ENCODE results near the gene ZFAND2B. TPM values are rescaled to one million over a fixed set of nuclear protein-coding genes. Genes with fewer than 3 reads are reported as not detected.

ZFAND2B gene
- total and polyA plus RNA-seq, 2 experiments from 2014 or later: 16.3 to 30.0 TPM

- Histone ChIP-seq H3K4me1 (ENCODE audit: insufficient read depth) (peaks cover 17% of the 10 kb centered on the region), H3K9me2 (ENCODE audit: insufficient read depth) (no peaks in the 10 kb centered on the region), H3K27ac (ENCODE audit: low read depth) (no peak overlapping the region), H3K36me3 (ENCODE audit: insufficient read depth) (no peaks in the 10 kb centered on the region; the same call in 1 of the 2 replicates), H3K27me3 (ENCODE audit: insufficient read depth) (no peaks in the 10 kb centered on the region), H2AFZ (no peak overlapping the region), H3K4me2 (no peak overlapping the region), H3K4me3 (no peak overlapping the region), H3K79me2 (replicated peaks; ENCODE audit: insufficient read depth) (no peaks in the 10 kb centered on the region), H3F3A (replicated peaks; ENCODE audit: low read depth) (peaks cover 9% of the 10 kb centered on the region; the same call in 1 of the 2 replicates), H4K20me1 (replicated peaks; ENCODE audit: insufficient read depth) (no peaks in the 10 kb centered on the region)
- Mint-ChIP-seq H3K4me1 (peaks cover 21% of the 10 kb centered on the region), H3K27ac (peak overlapping the region; percentile 40; the same call in 1 of the 2 replicates), H3K36me3 (ENCODE audit: low read depth) (peaks cover 51% of the 10 kb centered on the region), H3K27me3 (ENCODE audit: insufficient read depth, low read depth, poor library complexity) (peaks cover 17% of the 10 kb centered on the region), H3K4me3 (peak overlapping the region; percentile 46; the same call in 1 of the 3 replicates), H3K9me3 (no peaks in the 10 kb centered on the region)
- TF ChIP-seq EZH2phosphoT487 (IDR thresholded peaks at IDR 0.05; ENCODE audit: unreplicated experiment): no peak
- no peak for TF ChIP-seq POLR2AphosphoS5 (IDR thresholded peaks at IDR 0.05; ENCODE audit: low read depth)
- no peak for TF ChIP-seq REST (IDR thresholded peaks at IDR 0.05; ENCODE audit: unreplicated experiment)
- TF ChIP-seq NANOG (IDR thresholded peaks at IDR 0.05; ENCODE audit: borderline replicate concordance): no peak
- no peak for TF ChIP-seq ZNF331 (CRISPR knock-in tag; IDR thresholded peaks at IDR 0.05; ENCODE audit: low read depth)
- no peak for TF ChIP-seq JUNB (IDR thresholded peaks at IDR 0.05; ENCODE audit: unreplicated experiment)
- TF ChIP-seq, protein P1, sequence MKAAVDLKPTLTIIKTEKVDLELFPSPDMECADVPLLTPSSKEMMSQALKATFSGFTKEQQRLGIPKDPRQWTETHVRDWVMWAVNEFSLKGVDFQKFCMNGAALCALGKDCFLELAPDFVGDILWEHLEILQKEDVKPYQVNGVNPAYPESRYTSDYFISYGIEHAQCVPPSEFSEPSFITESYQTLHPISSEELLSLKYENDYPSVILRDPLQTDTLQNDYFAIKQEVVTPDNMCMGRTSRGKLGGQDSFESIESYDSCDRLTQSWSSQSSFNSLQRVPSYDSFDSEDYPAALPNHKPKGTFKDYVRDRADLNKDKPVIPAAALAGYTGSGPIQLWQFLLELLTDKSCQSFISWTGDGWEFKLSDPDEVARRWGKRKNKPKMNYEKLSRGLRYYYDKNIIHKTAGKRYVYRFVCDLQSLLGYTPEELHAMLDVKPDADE (IDR thresholded peaks at IDR 0.05): no peak
- TF ChIP-seq CREB1 (CRISPR knock-in tag; IDR thresholded peaks at IDR 0.05; ENCODE audit: low read depth): no peak
- TF ChIP-seq EZH2 (IDR thresholded peaks at IDR 0.05; ENCODE audit: low read depth, unreplicated experiment): no peak
- no peak for ATAC-seq
- peak; percentile 54 for DNase-seq (ENCODE audit: low spot score)
Measured at GRCh38 chr2:219215871-219216534, 9.4 kb downstream of the ZFAND2B start.

DNA sequence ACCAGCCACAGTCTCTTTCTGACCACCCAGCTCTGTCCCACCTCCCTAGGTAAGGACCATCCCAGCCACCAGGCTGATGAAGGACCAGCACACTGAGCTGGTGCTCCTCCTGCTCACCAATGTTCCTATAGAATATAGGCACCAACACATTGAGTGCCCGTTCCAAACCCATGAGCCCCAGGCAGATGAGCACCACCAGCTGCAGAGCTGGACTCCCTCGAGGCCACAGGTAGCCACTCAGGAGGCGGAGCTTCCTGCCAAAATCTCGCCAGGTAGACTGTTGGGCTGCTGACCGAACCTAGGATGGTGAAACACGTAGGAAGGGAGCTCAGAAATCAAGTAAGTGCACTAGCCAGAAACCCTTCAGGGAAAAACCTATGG, 9.9 kb downstream of the ZFAND2B start:
- DNase-seq (ENCODE audit: low spot score): no peak
- H3K36me3 ChIP-seq (ENCODE audit: insufficient read depth): peaks cover 3% of the 10 kb centered on the region; the same call in 1 of the 2 replicates
- Mint-ChIP-seq H3K36me3 (ENCODE audit: low read depth) (peaks cover 51% of the 10 kb centered on the region), H3K4me3 (peak overlapping the region; percentile 45; the same call in 2 of the 3 replicates), H3K27me3 (ENCODE audit: insufficient read depth, low read depth, poor library complexity) (peaks cover 17% of the 10 kb centered on the region), H3K4me1 (peaks cover 21% of the 10 kb centered on the region), H3K9me3 (no peaks in the 10 kb centered on the region), H3K27ac (peak overlapping the region; percentile 86)
- no peak for ATAC-seq
- H2AFZ ChIP-seq: no peak overlapping the region
- H3K4me3 ChIP-seq: no peak overlapping the region
- no peaks in the 10 kb centered on the region for H3K9me2 ChIP-seq (ENCODE audit: insufficient read depth)
- H4K20me1 ChIP-seq (replicated peaks; ENCODE audit: insufficient read depth): no peaks in the 10 kb centered on the region
- no peaks in the 10 kb centered on the region for H3K79me2 ChIP-seq (replicated peaks; ENCODE audit: insufficient read depth)
- no peak overlapping the region for H3K27ac ChIP-seq (ENCODE audit: low read depth)
- no peak overlapping the region; the same call in 1 of the 2 replicates for H3K4me2 ChIP-seq
- H3K27me3 ChIP-seq (ENCODE audit: insufficient read depth): no peaks in the 10 kb centered on the region
- peaks cover 9% of the 10 kb centered on the region; the same call in 1 of the 2 replicates for H3F3A ChIP-seq (replicated peaks; ENCODE audit: low read depth)
- H3K4me1 ChIP-seq (ENCODE audit: insufficient read depth): peaks cover 17% of the 10 kb centered on the region
- TF ChIP-seq, protein P1 (IDR thresholded peaks at IDR 0.05): no peak
- TF ChIP-seq EZH2phosphoT487 (IDR thresholded peaks at IDR 0.05; ENCODE audit: unreplicated experiment) (no peak), ZNF114 (CRISPR knock-in tag; IDR thresholded peaks at IDR 0.05) (no peak)

Data from GM23338 (cell line).